Measurements from ENCODE around the gene STEAP2. TPM values are rescaled to one million over a fixed set of nuclear protein-coding genes. Genes with fewer than 3 reads are reported as not detected.

STEAP2 gene
- polyA plus RNA-seq, 1 donor, result 2.6 TPM

GRCh38 chr7:90270431-90271178 is 59.1 kb downstream of the STEAP2 start:
- DNase-seq (ENCODE audit: low read depth), result no peak

- no peak for DNase-seq (ENCODE audit: low read depth)
Observed at GRCh38 chr7:90271753-90272152, 60.2 kb downstream of the STEAP2 start.

- DNase-seq (ENCODE audit: low read depth), result no peak
Observed at GRCh38 chr7:90272242-90272641, 60.7 kb downstream of the STEAP2 start.

GRCh38 chr7:90274161-90274560 is 62.6 kb downstream of the STEAP2 start:
- DNase-seq (ENCODE audit: low read depth), result no peak

GRCh38 chr7:90276033-90276728 is 64.6 kb downstream of the STEAP2 start:
- DNase-seq (ENCODE audit: low read depth), result no peak

Other genes with a start within 250 kb of the STEAP2 start
- gene STEAP1, start 57.3 kb upstream of the STEAP2 start, polyA plus RNA-seq (ENCODE audit: insufficient read length), result 1.5 TPM
- gene CFAP69, start 33.4 kb downstream of the STEAP2 start, polyA plus RNA-seq (ENCODE audit: insufficient read length), result 3.0 TPM
- gene FAM237B, start 109.6 kb downstream of the STEAP2 start, polyA plus RNA-seq (ENCODE audit: insufficient read length), result 0.06 TPM
- gene GTPBP10, start 135.0 kb downstream of the STEAP2 start, polyA plus RNA-seq (ENCODE audit: insufficient read length), result 15.9 TPM
- gene CLDN12, start 191.7 kb downstream of the STEAP2 start, polyA plus RNA-seq (ENCODE audit: insufficient read length), result 23.3 TPM